PC-3 (cell line): Measurements from ENCODE around the gene UHRF1. TPM values are rescaled to one million over a fixed set of nuclear protein-coding genes. Genes with fewer than 3 reads are reported as not detected.
"Not testable (repeated sequence)": the region's sequence is repeated elsewhere in the genome, so short reads cannot be mapped to it uniquely, and the experiment has no call there.

Source experiments
- ATAC-seq: fragments of 200-7000 bp; cut with Tn5 transposase; 2 replicates; pipeline ENCODE4 v1.9.1; 2020; ENCODE audit warnings: mild to moderate bottlenecking, moderate library complexity
- BruUV-seq: library from RNA; stranded (reverse); fragments of 400-500 nt; replicated peaks from 2 replicates; lab custom pipeline; 2021; lab: Mats Ljungman, UMichigan
- CTCF ChIA-PET: fragments of 300-600 bp; sonication (Branson Sonifier 250); formaldehyde crosslinking; loops from one replicate; lab custom pipeline; 2022; ENCODE audit warnings: antibody characterized with exemption; lab: Charles Lee
- POLR2A ChIA-PET: fragments of 300-600 bp; sonication (Branson Sonifier 250); formaldehyde crosslinking; loops from one replicate; lab custom pipeline; 2022; ENCODE audit warnings: antibody characterized with exemption; ENCODE audit not compliant: unreplicated experiment; lab: Charles Lee
- DNase-seq: peaks from one replicate; pipeline ENCODE4 v3.0.0-alpha.2; 2015
- H2AFZ ChIP-seq: fragments of 300-600 bp; sonication (generic); 2 replicates; pipeline ENCODE4 v1.6.0; 2016; ENCODE audit warnings: antibody characterized with exemption, low read length
- H3F3A ChIP-seq: fragments of 300-600 bp; sonication (generic); one replicate; pipeline ENCODE4 v1.6.0; 2017; ENCODE audit warnings: antibody characterized with exemption, low read length, control low read depth, mild to moderate bottlenecking; ENCODE audit not compliant: unreplicated experiment
- H3K27ac ChIP-seq: fragments of 300-600 bp; sonication (generic); 2 replicates; pipeline ENCODE4 v1.5.1; 2016; ENCODE audit warnings: mild to moderate bottlenecking, low read length
- H3K27me3 ChIP-seq: fragments of 300-600 bp; sonication (generic); 2 replicates; pipeline ENCODE4 v1.6.1; 2016; ENCODE audit warnings: low read length, mixed read lengths
- H3K36me3 ChIP-seq: fragments of 300-600 bp; sonication (generic); 2 replicates; pipeline ENCODE4 v1.6.1; 2016; ENCODE audit warnings: low read depth, mixed run types, low read length, mixed read lengths
- H3K4me1 ChIP-seq: fragments of 300-600 bp; sonication (generic); 2 replicates; pipeline ENCODE4 v1.5.1; 2016; ENCODE audit warnings: low read length; ENCODE audit not compliant: insufficient read depth
- H3K4me2 ChIP-seq: fragments of 300-600 bp; sonication (generic); 2 replicates; pipeline ENCODE4 v1.6.0; 2016; ENCODE audit warnings: low read length
- H3K4me3 ChIP-seq: fragments of 300-600 bp; sonication (generic); 2 replicates; pipeline ENCODE4 v1.5.1; 2016; ENCODE audit warnings: mild to moderate bottlenecking, low read length, mixed read lengths
- H3K79me2 ChIP-seq: fragments of 300-600 bp; sonication (generic); 2 replicates; pipeline ENCODE4 v1.6.1; 2017; ENCODE audit warnings: low read length, mixed read lengths
- H3K9ac ChIP-seq: fragments of 300-600 bp; sonication (generic); 2 replicates; pipeline ENCODE4 v1.6.0; 2016; ENCODE audit warnings: mild to moderate bottlenecking, low read length
- H3K9me2 ChIP-seq: fragments of 300-600 bp; sonication (generic); replicated peaks from 2 replicates; pipeline ENCODE4 v1.6.1; 2016; ENCODE audit warnings: mixed run types, low read length, mixed read lengths
- H3K9me3 ChIP-seq: fragments of 300-600 bp; sonication (generic); 2 replicates; pipeline ENCODE4 v1.6.1; 2016; ENCODE audit warnings: low read length, mixed read lengths
- H4K20me1 ChIP-seq: fragments of 300-600 bp; sonication (generic); 2 replicates; pipeline ENCODE4 v1.6.1; 2016; ENCODE audit warnings: low read length, mixed read lengths
- EZH2 ChIP-seq: fragments of 300-600 bp; sonication (generic); IDR thresholded peaks from one replicate; pipeline ENCODE4 v1.6.1; 2017; ENCODE audit warnings: antibody characterized with exemption, mild to moderate bottlenecking, low read length; ENCODE audit not compliant: unreplicated experiment
- EZH2phosphoT487 ChIP-seq: fragments of 300-600 bp; sonication (generic); IDR thresholded peaks from 2 replicates; pipeline ENCODE4 v1.6.1; 2018; ENCODE audit warnings: mild to moderate bottlenecking, antibody characterized with exemption, low read length, borderline replicate concordance
- intact Hi-C: fragments of 100-400 bp; cut with micrococcal nuclease; formaldehyde crosslinking; loops from 2 replicates; pipeline ENCODE4 v1.9.0; 2023
- total RNA-seq: library from RNA; depleted of rRNA; stranded (reverse); fragments of >200 nt; gene quantifications from 2 replicates; pipeline ENCODE4 v1.2.3, GENCODE V29; 2014
- TF ChIP-seq, protein P1 (sequence below): fragments of 300-600 bp; sonication (generic); conservative IDR thresholded peaks from 2 replicates; pipeline ENCODE4 v1.5.1; 2017; ENCODE audit warnings: antibody characterized with exemption, low read depth, mild to moderate bottlenecking, low read length

Gene UHRF1
- total RNA-seq, 1 experiment from 2014 or later = 163 TPM

DNA sequence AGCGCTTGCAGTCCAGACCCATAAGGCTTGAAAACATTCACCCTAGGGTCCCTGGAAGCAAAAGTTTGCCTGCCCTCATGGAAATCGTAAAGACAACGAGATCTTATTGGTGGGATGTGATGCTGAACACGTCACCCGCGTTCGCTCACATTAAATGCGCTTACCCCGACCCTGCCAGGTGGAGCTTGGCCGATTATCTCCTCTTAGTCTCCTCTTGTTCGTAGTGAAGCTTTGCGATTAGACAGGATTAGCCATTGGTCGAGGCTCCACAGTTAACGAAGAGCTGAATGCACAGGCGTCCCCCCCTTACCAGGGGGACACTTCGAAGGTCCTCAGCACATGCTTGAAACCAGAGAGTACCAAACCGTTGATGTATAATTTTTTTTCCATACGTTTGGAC, 43.6 kb downstream of the UHRF1 start:
- peaks cover 63% of the 10 kb centered on the region for H3K36me3 ChIP-seq
- peaks cover 13% of the 10 kb centered on the region; the same call in 1 of the 2 replicates for H4K20me1 ChIP-seq
- H3K4me1 ChIP-seq = no peaks in the 10 kb centered on the region
- CTCF ChIA-PET = no interaction called here
- H3K27me3 ChIP-seq = no peaks in the 10 kb centered on the region
- TF ChIP-seq EZH2phosphoT487 (no peak), EZH2 (no peak)
- TF ChIP-seq, protein P1, sequence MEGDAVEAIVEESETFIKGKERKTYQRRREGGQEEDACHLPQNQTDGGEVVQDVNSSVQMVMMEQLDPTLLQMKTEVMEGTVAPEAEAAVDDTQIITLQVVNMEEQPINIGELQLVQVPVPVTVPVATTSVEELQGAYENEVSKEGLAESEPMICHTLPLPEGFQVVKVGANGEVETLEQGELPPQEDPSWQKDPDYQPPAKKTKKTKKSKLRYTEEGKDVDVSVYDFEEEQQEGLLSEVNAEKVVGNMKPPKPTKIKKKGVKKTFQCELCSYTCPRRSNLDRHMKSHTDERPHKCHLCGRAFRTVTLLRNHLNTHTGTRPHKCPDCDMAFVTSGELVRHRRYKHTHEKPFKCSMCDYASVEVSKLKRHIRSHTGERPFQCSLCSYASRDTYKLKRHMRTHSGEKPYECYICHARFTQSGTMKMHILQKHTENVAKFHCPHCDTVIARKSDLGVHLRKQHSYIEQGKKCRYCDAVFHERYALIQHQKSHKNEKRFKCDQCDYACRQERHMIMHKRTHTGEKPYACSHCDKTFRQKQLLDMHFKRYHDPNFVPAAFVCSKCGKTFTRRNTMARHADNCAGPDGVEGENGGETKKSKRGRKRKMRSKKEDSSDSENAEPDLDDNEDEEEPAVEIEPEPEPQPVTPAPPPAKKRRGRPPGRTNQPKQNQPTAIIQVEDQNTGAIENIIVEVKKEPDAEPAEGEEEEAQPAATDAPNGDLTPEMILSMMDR = no peak
- no peak overlapping the region for H3K27ac ChIP-seq
- H3K9me3 ChIP-seq = no peaks in the 10 kb centered on the region
- ATAC-seq = no peak
- no peak overlapping the region for H3K4me3 ChIP-seq
- POLR2A ChIA-PET = no interaction called here
- no TSS peak for BruUV-seq
- no peaks in the 10 kb centered on the region for H3F3A ChIP-seq
- no peak overlapping the region for H3K9ac ChIP-seq
- H3K9me2 ChIP-seq = no peaks in the 10 kb centered on the region
- no peak overlapping the region for H2AFZ ChIP-seq
- 0 out of 2 replicates have a peak, but pooled peaks cover 1% of the 10 kb centered on the region for H3K79me2 ChIP-seq
- intact Hi-C loops = no loop called here
- no peak for DNase-seq
- no peak overlapping the region for H3K4me2 ChIP-seq

DNA sequence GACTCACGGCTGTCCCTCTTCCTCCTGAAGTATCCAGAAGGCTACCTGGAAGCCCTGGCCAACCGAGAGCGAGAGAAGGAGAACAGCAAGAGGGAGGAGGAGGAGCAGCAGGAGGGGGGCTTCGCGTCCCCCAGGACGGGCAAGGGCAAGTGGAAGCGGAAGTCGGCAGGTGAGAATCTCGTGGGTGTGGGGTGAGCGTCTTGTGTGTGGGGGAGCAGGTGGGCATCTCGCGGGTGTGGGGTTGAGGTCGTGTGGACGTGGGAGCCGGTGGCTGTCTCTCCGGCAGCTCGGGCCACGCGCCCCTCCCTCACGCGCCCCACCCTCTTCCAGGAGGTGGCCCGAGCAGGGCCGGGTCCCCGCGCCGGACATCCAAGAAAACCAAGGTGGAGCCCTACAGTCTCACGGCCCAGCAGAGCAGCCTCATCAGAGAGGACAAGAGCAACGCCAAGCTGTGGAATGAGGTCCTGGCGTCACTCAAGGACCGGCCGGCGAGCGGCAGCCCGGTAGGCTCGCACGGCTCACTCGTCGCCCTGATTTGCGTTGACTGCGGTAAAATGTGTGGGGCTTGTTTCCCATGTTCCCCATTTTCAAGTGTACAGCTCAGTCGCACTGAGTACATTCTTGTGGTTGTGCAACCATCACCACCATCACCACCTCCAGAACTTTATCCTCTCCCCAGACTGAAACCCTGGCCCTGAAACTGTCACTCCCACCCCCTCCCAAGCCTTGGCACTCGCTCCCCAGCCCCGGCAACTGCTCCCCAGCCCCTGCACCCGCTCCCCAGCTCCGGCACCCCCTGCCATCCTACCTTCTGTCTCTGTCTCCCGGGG, 45.2 kb downstream of the UHRF1 start:
- H3K9me3 ChIP-seq, CTCF ChIA-PET, BruUV-seq, H3K9me2 ChIP-seq, POLR2A ChIA-PET, intact Hi-C loops, H3K4me3 ChIP-seq, H3K27me3 ChIP-seq, H3K4me2 ChIP-seq, H3F3A ChIP-seq, ATAC-seq, H3K79me2 ChIP-seq, H3K9ac ChIP-seq, H3K27ac ChIP-seq, DNase-seq, H3K4me1 ChIP-seq, H2AFZ ChIP-seq: not testable (repeated sequence)
- Histone ChIP-seq H4K20me1 (peaks cover 14% of the 10 kb centered on the region; the same call in 1 of the 2 replicates), H3K36me3 (peaks cover 62% of the 10 kb centered on the region)

DNA sequence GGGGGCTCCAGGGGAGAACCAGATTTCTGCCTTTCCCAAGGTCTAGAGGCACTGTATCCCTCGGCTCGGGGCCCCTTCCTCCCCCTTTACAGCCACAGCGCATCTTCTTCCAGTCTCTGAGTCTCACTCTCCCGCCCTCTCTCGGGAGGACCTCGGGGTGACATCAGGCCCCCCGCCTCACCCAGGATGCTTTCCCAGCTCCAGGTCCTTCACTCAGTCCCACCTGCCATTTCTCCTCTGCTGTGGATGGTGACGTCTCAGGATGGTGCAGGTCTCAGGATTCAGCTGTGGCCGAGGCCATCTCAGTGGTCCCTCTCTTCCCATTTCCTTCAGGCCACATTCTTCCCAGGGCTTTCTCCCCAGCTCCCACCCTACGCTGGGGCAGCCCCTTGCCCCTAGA, 46.0 kb downstream of the UHRF1 start:
- intact Hi-C loops = no loop called here
- TF ChIP-seq EZH2 (no peak), EZH2phosphoT487 (no peak)
- TF ChIP-seq, protein P1 = no peak

More for the DNA sequence above, 46.0 kb downstream of the UHRF1 start:
- H3K9me3 ChIP-seq = no peaks in the 10 kb centered on the region
- no peaks in the 10 kb centered on the region for H3K27me3 ChIP-seq
- no peaks in the 10 kb centered on the region for H3K9me2 ChIP-seq
- no peaks in the 10 kb centered on the region for H3K4me1 ChIP-seq
- DNase-seq = no peak
- ATAC-seq = no peak
- H3F3A ChIP-seq = peaks cover 3% of the 10 kb centered on the region
- H3K9ac ChIP-seq = no peak overlapping the region
- H3K36me3 ChIP-seq = peaks cover 68% of the 10 kb centered on the region
- H3K27ac ChIP-seq = no peak overlapping the region
- no peak overlapping the region for H2AFZ ChIP-seq
- H3K79me2 ChIP-seq = no peaks in the 10 kb centered on the region
- POLR2A ChIA-PET = no interaction called here
- CTCF ChIA-PET = no interaction called here
- no peak overlapping the region for H3K4me3 ChIP-seq
- no peak overlapping the region for H3K4me2 ChIP-seq
- no TSS peak for BruUV-seq
- peaks cover 14% of the 10 kb centered on the region; the same call in 1 of the 2 replicates for H4K20me1 ChIP-seq
